ENCODE data around the gene C17orf107. TPM values are rescaled to one million over a fixed set of nuclear protein-coding genes. Genes with fewer than 3 reads are reported as not detected.

Gene C17orf107
- polyA plus RNA-seq, 1 donor from 2014 or later: 0.45 TPM

GRCh38 chr17:4944163-4944553 lies 44.8 kb downstream of the C17orf107 start:
- H3K4me3 ChIP-seq (ENCODE audit: low read length): no peak overlapping the region
- H4K20me1 ChIP-seq (ENCODE audit: insufficient read depth): no peaks in the 10 kb centered on the region
- TF ChIP-seq TAF1 (IDR thresholded peaks at IDR 0.05; ENCODE audit: low read depth) (no peak), SMC3 (conservative IDR thresholded peaks at IDR 0.05; ENCODE audit: poor library complexity) (no peak), RAD21 (conservative IDR thresholded peaks at IDR 0.05) (no peak), POLR2AphosphoS5 (IDR thresholded peaks at IDR 0.05) (no peak), EP300 (conservative IDR thresholded peaks at IDR 0.05; ENCODE audit: poor library complexity, severe bottlenecking) (no peak), MXI1 (conservative IDR thresholded peaks at IDR 0.05; ENCODE audit: poor library complexity, severe bottlenecking) (no peak), REST (IDR thresholded peaks at IDR 0.05; ENCODE audit: borderline replicate concordance) (no peak), CTCF (IDR thresholded peaks at IDR 0.05; ENCODE audit: poor library complexity, severe bottlenecking) (no peak), EZH2 (IDR thresholded peaks at IDR 0.05; ENCODE audit: borderline replicate concordance, insufficient read depth, low read length, poor library complexity, severe bottlenecking) (no peak)
- H3K27ac ChIP-seq (ENCODE audit: low read length): no peak overlapping the region
- no peaks in the 10 kb centered on the region for H3K36me3 ChIP-seq (ENCODE audit: insufficient read depth, low read length)
- no peaks in the 10 kb centered on the region for H3K27me3 ChIP-seq (ENCODE audit: insufficient read depth, low read depth, low read length)
- no peak overlapping the region for H2AFZ ChIP-seq (ENCODE audit: low read depth, low read length)
- peaks cover 17% of the 10 kb centered on the region for H3K79me2 ChIP-seq (replicated peaks; ENCODE audit: insufficient read depth, low read length)
- no peak overlapping the region for H3K4me2 ChIP-seq (ENCODE audit: low read length)
- H3F3A ChIP-seq (ENCODE audit: insufficient read depth, low read length, poor library complexity, severe bottlenecking): no peaks in the 10 kb centered on the region
- no peaks in the 10 kb centered on the region for H3K9me3 ChIP-seq (ENCODE audit: low read length)
- no peaks in the 10 kb centered on the region for H3K9me2 ChIP-seq (ENCODE audit: insufficient read depth, low read length)
- H3K9ac ChIP-seq (ENCODE audit: low read length): no peak overlapping the region

- Histone ChIP-seq H2AFZ (ENCODE audit: low read depth, low read length) (no peak overlapping the region), H3F3A (ENCODE audit: insufficient read depth, low read length, poor library complexity, severe bottlenecking) (no peaks in the 10 kb centered on the region), H3K4me2 (ENCODE audit: low read length) (no peak overlapping the region), H3K9me2 (ENCODE audit: insufficient read depth, low read length) (no peaks in the 10 kb centered on the region), H3K9ac (ENCODE audit: low read length) (no peak overlapping the region), H3K27ac (ENCODE audit: low read length) (no peak overlapping the region), H3K36me3 (ENCODE audit: insufficient read depth, low read length) (no peaks in the 10 kb centered on the region), H3K27me3 (ENCODE audit: insufficient read depth, low read depth, low read length) (peaks cover 2% of the 10 kb centered on the region), H3K4me3 (ENCODE audit: low read length) (no peak overlapping the region), H3K79me2 (replicated peaks; ENCODE audit: insufficient read depth, low read length) (peaks cover 16% of the 10 kb centered on the region), H3K9me3 (ENCODE audit: low read length) (no peaks in the 10 kb centered on the region), H4K20me1 (ENCODE audit: insufficient read depth) (no peaks in the 10 kb centered on the region)
- no peak for TF ChIP-seq MXI1 (conservative IDR thresholded peaks at IDR 0.05; ENCODE audit: poor library complexity, severe bottlenecking)
- no peak for TF ChIP-seq RAD21 (conservative IDR thresholded peaks at IDR 0.05)
- no peak for TF ChIP-seq CTCF (IDR thresholded peaks at IDR 0.05; ENCODE audit: poor library complexity, severe bottlenecking)
- TF ChIP-seq REST (IDR thresholded peaks at IDR 0.05; ENCODE audit: borderline replicate concordance): no peak
- TF ChIP-seq POLR2AphosphoS5 (IDR thresholded peaks at IDR 0.05): no peak
- no peak for TF ChIP-seq TAF1 (IDR thresholded peaks at IDR 0.05; ENCODE audit: low read depth)
- no peak for TF ChIP-seq EP300 (conservative IDR thresholded peaks at IDR 0.05; ENCODE audit: poor library complexity, severe bottlenecking)
- no peak for TF ChIP-seq EZH2 (IDR thresholded peaks at IDR 0.05; ENCODE audit: borderline replicate concordance, insufficient read depth, low read length, poor library complexity, severe bottlenecking)
- no peak for TF ChIP-seq SMC3 (conservative IDR thresholded peaks at IDR 0.05; ENCODE audit: poor library complexity)
Observed at GRCh38 chr17:4944554-4945175, 45.3 kb downstream of the C17orf107 start.

Data from neural cell (in vitro differentiated cells).